Renal cortex interstitium (tissue), 11 donors: ENCODE data around the gene KCNQ1. TPM values are rescaled to one million over a fixed set of nuclear protein-coding genes. Genes with fewer than 3 reads are reported as not detected.

Experiments used
- DNase-seq, 11 donors: peaks; one replicate each; pipeline ENCODE4 v3.0.0-alpha.2; 2013; ENCODE audit warnings: low read depth in 9 of 11, low spot score in 4 of 11; ENCODE audit errors: extremely low read depth in 1 of 11
- polyA plus RNA-seq, 3 donors: library from polyadenylated mRNA; unstranded; fragments of 120-200 nt; gene quantifications; one replicate each; pipeline ENCODE4 v1.2.1, GENCODE V29; 2013; ENCODE audit not compliant: insufficient read length in 3 of 3

The KCNQ1 gene
- polyA plus RNA-seq, 3 donors, result 9.2 to 13.2 (median 10.6) TPM

DNA sequence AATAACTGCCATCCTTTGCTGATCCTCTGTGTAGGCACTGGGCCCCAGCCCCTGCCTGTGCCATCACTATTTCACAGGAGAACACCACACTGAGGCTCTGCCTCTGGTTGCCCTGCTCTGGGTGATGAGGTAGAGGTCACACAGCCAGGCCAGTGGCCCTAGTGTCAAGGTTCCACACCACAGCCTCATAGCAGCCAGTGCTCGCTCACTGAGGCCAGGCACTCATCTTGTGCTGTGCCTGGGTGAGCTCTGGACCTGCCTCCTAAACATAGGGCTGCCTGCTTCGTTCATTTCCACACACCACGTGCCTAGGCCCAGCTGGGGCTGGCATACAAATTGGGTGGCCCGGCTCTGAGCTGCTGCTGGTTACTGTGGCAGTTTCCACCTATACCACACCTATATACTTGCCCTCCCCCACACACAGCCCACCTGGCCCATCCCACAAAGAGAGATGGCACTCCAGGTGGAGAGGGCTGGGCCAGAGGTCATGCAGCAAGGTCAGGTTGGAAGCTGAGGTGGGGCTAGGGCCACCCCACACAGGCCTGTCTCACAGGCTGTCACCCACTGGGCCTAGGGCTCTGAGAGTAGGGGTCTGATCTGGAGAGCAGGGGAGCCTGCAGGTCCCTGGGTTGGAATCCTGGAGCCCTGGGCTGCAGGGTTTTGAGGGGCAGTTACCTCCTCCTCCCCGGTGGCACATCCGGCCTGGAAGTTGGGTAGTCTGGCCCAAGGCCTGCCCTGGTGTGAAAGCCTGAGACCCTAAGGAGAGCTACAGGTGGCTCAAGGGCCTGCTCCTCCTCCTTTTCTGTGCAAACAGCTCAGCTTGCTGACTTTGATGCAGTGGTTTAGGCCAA, 243.8 kb downstream of the KCNQ1 start:
- no peak for DNase-seq

DNA sequence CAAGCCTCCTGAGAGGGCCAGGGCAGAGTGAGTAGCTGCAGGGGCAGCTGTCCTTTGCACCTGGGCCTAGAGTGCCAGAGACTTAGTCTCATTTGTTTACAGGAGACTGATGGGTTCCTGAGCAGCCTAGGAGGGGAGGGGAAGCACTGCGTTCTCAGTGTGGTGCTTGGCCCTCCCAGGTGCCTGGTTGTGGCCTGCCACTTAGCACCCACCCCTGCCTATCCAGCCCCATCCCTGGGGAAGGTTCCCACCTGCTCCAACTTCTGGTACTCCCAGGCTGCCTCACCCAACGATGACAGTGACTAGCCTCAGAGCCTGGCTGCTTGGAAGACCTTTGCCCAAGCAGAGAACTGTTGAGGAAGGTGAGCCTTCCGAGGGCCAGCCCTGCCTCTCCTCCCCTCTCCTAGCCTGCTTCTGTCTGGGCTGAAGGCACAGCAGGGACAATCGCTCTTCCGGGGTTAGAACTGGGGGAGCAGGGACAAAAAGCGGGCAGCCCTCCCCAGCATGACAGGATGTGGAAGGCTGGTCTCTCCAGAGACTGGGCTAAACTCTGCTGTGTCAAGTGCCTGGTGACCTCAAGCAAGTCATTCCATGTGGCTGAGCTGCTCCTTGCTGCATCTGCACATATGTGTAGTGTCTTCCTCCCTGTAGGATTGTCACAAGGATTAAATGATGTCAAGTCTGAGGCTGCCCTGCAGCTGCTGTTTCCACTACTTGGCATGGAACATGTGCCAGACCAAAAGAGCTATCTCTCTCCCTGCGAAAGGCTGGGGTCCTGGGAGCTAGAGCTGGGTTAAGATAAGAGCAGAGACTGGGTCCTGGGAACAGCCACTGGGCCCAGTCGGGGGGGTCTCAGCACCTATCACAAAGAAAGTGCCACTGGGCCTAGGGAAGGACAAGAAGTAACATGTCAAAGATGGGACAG, 245.1 kb downstream of the KCNQ1 start:
- DNase-seq, result no peak

DNA sequence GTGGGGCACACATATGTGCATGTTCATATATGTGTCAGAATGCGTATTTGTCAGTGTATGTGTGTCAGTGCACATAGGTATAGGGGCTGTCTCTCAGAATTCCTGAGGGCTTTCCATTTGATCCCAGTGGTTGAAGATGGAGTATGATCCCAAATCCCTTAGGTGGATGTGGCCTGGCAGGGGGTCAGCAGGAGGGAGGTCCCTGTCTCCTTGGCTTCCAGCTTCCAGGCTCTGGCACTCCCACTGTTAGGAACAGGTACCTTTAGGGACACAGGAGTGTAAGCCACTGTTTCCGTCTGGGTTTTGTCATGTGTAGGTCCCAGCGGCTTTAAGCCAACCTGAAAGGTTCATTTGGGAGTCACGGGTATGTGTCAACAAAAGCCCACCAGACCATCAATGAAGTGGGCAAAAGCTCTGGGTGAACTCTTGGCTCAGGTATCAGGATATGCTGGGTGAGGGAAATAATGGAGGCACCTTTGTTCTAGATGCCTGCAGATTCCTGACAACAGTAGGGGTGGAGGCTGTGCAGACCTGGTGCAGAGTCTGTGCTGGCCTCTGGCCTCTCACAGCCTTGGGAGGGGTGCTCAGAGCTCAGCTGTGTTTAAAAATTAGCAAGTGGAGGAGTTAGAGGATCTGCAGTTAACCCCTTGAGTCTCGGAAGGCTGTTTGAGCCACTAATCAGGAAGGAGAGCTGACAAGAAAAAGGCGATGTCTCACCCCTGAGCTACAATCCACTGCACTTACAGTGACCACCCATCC, 246.0 kb downstream of the KCNQ1 start:
- DNase-seq, result no peak

DNA sequence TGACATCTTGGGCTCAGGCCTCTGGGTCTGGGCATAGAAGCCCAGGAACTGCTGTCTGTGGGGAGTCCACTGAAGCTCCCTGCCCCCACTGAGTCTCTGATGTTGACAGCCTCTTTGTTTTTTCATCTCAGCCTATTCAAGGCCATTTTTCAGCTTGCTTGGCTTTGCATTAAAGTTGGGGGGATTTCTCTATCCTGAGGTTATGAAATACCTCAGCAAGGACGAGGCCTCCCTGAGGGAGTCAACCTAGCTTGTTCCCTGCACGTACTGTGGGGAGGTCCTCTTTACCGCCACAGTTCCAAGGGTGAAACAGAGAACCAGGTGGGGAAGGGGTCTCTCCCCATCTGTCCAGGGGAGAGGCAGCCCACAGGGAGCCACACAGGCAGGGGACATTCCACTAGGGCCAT, 246.6 kb downstream of the KCNQ1 start:
- no peak for DNase-seq

DNA sequence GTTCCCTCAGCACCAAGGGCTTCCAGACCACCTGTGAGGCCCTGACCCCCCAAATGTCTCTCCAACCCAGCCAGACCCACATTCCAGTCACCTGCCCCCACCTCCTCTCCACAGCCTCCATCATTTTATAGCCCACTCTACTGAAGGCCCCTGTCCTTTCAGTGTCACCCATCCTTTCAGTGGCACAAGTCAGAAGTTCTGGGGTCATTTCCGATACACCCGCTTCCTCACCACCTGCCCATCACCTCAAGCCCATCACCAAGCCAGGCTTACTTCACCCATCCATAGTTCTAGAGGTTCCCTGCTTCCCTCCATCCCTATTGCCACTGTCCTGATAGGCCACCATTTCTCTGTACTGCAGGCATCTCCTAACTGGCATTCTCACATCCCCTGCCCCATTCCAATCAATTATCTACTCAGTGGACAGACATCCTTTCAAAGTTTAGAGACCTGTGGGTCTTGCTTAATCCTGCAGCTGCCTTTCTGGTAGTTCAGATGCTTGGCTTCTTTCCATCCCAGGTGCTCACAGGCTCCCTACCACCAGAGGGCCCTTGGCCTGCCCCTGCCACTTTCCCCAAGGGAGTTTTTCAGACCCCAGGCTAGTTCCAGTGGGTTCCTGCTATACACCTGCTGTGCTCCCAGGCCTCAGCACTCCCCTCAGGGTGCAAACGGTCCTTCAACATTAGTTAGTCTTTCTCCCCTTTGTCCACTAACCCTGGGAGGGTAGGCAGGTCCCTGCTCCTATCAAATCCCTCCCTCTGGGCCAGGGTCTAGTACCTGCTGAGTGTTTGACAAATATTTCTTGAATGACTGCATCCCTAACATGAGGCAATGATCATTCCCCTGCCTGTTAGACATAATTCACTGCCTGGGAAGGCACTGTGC, 247.4 kb downstream of the KCNQ1 start:
- no peak for DNase-seq

DNA sequence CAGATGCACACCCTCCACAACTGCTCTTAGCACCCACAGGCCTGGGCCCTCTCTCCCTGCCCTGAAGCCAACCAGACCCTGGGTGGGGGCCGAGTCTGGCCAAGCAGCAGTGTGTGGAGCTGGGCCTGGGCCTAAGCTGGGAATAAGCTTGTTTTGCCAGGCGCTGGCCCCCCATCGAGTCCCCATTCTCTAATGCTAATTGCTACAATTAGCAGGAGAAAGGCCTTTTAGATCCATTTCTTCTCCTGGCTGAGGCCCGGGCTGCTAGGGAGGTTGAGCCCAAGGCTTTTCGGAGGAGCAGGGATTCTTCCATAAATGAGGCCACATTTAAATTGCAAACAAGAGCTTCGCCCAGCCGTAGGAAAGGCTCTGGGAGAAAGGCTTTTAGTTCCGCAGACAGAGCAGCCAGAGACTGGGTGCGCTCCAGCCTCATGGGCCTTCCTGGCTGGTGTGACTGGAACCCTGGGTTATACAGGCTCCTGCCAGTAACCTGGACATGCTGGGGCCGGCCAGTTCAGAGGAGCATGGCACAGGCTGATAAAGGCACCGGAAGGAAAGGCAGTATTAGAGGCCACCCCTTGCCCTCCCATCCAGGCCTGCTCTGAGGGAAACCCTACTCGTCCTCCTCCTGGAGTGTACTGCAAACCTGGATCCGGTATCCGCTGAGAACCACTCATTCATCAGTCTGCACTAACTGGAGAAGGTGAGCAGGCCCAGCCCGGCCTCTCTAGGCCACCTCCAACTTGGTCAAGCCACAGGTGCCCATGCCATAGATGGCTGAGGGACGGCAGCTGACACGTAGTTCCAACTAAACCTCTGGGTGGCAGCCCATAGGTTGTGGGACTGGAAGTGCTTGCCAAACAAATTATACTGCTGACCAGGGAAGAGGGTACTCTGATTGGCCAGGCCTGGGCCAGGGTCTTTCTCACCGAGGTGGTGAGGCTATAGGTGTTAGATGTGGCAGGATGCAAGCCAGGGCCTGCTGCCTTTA, 248.8 kb downstream of the KCNQ1 start:
- no peak for DNase-seq

DNA sequence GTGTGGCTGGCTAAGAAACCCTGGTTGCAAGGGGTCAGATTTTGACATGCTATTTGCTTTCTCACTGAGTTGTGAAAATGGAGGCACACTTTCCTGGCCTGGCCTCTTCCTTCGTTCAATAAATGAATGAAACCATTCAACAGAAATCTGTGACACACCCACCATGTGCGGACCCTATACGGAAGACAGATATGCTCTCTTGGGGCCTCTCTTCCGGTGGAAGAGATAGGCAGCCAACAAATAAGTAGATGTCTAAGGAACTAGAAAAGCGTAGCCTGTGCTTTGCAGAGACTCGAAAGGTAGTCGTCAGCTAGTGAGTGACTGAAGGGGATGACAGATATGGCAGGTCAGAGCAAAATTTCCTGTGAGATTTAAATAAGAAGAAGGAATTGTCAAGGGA, 249.7 kb downstream of the KCNQ1 start:
- no peak for DNase-seq

DNA sequence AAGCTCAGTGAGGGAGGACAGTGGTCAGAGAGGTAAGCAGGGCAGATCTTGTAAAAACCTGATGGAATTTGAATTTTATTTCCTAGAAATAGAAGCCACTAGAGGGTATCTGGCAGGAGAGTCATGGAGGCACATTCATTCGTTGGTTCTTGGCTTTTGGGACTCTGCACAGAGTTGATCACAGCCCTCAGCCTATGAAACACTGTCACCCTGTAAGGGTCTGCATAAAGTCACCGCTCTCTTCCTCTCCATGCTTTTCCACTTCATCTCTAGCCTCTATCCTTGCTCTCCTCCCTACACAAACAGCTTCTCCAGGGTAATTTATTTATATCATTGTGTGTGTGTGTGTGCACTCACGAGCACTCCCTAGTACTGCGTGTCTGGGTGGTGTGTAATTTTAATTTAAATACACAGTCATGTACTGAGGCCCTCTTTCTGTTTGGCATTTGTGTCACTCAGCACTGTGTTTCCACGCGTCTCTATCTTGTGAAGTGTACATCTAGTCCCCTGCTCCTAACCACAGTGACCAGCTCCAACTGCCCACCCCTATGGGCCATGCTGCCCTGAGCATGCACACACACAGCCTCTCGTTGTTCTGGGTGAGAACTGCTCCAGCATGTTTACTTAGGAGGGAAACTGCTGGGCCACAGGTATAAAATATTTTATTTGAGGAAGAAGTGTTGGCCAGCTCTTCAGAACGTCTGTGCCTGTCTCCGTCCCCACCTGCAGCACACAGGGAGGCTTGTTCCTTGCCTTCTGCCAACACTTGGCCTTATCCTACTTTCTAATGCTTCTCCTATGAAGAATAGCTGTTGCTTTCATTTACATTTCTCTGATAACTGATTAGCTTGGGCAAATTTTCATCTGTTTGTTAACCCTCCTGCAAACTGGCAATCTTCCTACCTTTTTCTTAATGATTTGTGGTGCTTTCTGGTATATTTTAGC, 250.5 kb downstream of the KCNQ1 start:
- DNase-seq, result no peak

DNA sequence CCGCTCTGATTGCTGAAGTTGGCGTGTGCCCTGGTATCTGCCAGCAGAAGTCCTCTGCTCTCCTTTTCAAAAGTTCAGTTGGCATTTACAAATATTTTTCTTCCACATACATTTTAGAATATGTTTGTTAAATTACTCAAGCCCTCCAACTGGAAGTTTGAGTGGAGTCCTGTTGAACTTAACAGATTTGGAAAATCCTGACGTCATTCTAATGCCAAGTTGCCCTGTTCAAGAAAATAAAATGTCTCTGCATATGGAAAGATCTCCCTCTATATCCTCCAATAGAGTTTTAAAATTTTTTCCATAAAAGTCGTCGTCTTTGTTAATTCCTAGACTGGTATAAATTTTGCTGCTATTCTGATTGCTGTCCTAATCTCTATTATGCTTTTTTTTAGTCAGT, 251.6 kb downstream of the KCNQ1 start:
- no peak for DNase-seq

DNA sequence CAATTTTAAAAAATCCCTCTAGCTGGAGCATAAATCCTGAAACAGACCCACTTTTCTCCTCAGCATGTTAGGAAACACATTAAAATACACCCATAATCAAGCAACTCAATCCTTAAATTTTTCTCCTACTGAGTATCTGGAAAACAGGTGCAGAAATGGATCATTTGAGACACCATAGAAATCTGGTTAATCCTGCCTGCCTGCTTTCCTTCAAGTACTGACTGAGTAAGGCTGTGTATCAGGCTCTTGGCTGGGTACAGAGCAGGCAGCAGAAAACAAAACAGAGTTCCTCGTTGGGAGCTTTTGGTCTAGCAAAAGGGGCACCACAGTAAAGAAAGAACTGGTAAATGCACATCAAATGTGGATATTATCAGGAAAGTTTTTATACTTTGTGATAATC, 253.1 kb downstream of the KCNQ1 start:
- no peak for DNase-seq

DNA sequence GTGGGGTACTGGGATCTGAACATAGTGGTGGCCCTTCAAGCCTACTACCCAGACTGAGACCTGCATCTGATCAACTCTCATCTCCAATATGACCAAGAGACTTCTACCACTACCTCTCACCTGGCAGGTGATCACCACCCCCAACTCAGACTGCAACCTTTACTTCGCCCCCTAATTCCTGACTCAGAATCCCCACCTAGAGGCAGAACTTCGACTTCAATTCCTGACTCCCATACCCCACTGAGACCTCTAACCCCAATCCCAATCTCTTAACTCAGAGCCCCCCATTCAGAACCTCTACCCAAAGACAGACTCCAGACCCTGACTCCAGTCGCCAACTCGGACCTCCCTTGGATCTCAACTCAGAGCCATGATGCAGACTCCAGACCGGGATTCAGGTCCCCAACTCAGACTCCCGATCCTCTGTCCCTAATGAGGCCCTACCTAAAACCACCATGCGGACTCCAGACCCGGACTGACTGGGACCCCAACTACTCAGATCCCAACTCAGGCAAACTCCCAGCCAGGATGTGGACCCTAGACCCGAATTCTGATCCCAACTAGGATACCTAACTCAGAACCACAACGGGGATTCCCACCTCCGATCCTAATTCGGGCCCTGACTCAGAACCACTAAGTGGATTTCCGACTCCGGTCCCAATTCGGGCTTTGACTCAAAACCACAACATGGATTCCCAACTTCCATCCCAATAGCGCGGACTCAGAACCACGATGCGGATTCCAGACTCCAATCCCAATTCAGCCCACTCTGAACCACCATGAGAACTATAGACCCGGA, 253.8 kb downstream of the KCNQ1 start:
- DNase-seq, result no peak

DNA sequence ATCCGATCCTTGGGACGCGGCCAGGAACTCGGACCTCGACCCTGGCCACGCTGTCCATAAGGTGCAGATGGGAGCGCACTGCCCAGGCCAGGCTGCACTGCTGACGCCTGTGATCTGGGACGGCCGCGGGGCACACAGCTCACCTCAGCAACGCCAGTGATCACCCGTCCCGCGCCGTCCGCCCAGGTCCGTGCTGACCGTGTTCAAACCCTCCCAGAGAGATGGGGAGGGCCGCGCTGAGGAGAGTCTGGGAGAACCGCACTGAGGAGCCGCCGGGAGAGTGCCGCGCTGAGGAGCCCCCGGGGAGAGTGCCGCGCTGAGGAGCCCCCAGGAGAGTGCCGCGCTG, 254.3 kb downstream of the KCNQ1 start:
- no peak for DNase-seq

DNA sequence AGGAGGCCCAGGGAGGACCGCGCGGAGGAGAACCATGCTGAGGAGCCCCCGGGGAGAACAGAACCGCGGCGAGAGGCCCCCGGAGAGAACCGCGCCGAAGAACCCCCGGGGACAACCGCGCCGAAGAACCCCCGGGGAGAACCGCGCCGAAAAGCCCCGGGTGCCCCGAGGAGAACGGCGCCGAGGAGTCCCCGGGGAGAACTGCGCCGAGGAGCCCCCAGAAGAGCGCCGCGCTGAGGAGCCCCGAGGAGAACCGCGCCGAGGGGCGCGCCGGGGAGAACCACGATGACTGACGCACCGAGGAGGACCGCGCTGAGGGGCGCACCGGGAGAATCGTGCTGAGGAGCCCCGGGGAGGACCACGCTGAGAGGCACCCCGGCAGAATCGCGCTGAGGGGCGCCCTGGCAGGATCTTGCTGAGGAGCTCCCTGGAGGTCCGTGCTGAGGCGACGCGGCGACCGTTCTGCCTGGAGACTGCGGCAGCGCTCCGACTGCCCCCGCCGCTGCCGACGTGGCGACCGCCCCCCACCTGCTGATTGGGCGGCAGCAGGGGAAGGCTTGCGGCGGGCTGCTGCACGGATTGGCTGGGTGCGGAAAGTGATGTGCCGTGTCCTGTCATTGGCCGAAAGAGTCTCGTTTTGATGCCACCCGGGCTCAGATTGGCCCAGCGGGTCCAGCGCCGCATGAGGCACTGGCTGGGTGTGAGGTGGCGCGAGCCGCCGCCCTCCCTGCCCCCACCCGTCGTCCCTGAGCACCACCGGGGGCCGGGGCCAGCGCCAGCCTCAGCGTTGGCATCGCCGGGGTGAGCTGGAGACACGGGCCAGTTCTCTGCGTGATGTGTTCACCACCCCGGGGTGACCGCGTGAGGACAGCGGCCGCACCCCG, 255.0 kb downstream of the KCNQ1 start, which contains the start of gene KCNQ1OT1:
Gene KCNQ1OT1, minus strand, starts transcription at position 464 of the 884 bp plus-strand sequence.
- peak; percentile 69 to 92 (median 85) for DNase-seq

DNA sequence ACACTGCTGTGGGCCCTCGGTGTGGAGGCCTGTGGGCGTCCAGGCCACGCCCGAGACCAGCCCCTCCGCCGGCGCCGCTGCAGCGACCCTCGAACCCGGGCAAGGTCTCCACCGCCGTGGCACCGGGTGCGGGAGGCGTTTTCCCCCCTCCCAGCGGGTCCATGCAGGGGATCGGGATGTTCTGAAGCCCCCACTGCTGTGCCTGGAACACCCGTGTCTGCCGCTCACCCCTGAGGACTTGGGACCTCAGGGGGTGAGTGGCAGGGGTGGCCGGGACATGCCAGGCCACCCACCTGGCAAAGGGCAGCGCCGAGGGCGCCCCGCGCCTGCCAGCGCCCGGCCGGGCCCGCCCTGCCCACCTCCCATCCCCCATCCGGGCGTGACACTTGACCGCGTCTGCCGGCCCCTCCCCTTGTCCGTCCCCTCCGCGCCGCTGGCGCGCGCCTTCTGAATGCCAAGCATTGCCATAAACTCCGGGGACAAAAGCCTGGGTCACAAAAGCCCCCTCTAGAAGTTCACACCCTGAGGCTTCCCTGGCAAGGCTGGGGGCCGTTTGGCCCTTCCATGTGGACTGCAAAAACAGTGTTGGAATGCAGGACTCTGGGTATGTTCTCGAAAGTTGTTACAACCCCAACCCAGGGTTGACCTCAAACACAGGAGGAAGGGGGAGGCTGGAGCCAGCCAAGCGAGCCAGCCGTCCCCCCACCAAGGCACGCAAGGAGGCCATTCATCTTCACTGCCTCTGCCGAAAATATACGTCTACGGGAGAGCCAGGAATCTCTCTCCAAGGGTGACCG, 255.8 kb downstream of the KCNQ1 start:
- peak in 4 of 11 donors; percentile 53 to 59 (median 58) for DNase-seq
